Peyer's patch (tissue), 4 donors: Measurements from ENCODE around the gene MEGF10. TPM values are rescaled to one million over a fixed set of nuclear protein-coding genes. Genes with fewer than 3 reads are reported as not detected.

ENCODE experiments used
- DNase-seq, 3 donors: peaks; one replicate each; pipeline ENCODE4 v3.0.0-alpha.2; 2017 to 2019
- H3K27ac ChIP-seq, 4 donors: fragments of 200-600 bp; sonication (generic); one replicate each; pipeline ENCODE4 v1.5.1; 2016 to 2019
- H3K27me3 ChIP-seq, 2 donors: fragments of 200-600 bp; sonication (generic); one replicate each; pipeline ENCODE4 v1.5.1; 2019
- H3K36me3 ChIP-seq, 3 donors: fragments of 200-600 bp; sonication (generic); one replicate each; pipeline ENCODE4 v1.5.1; 2016 to 2019
- H3K4me1 ChIP-seq, 4 donors: fragments of 200-600 bp; sonication (generic); one replicate each; pipeline ENCODE4 v1.5.1; 2016 to 2019
- H3K4me3 ChIP-seq, 4 donors: fragments of 200-600 bp; sonication (generic); 1 replicate in 3 of 4; 2 replicates in 1 of 4; pipeline ENCODE4 v1.5.1; 2016 to 2019; ENCODE audit warnings: mild to moderate bottlenecking in 1 of 4
- H3K9me3 ChIP-seq, 4 donors: fragments of 200-600 bp; sonication (generic); one replicate each; pipeline ENCODE4 v1.5.1; 2016 to 2019; ENCODE audit warnings: mild to moderate bottlenecking in 1 of 4
- CTCF ChIP-seq, 6 experiments: fragments of 450-650 bp in 4 of 6; fragments of 200-600 bp in 2 of 6; sonication (generic) in 1 of 6; IDR thresholded peaks; one replicate each; pipeline ENCODE4 v1.5.1; 2017 to 2019; ENCODE audit warnings: antibody characterized with exemption in 6 of 6, mild to moderate bottlenecking in 3 of 6, moderate library complexity in 1 of 6
- POLR2A ChIP-seq, 2 donors: fragments of 450-650 bp; IDR thresholded peaks; one replicate each; pipeline ENCODE4 v1.5.1; 2017; ENCODE audit warnings: antibody characterized with exemption in 2 of 2, mild to moderate bottlenecking in 2 of 2, moderate library complexity in 2 of 2
- total RNA-seq, 4 donors: library from RNA; depleted of rRNA; stranded (reverse); fragments of >200 nt; gene quantifications; one replicate each; pipeline ENCODE4 v1.1.0, GENCODE V29; 2016

The MEGF10 gene
- total RNA-seq, 4 donors from 2014 or later = 0.13 to 2.5 (median 0.19) TPM; not detected in 1

- TF ChIP-seq CTCF (IDR thresholded peaks at IDR 0.05) = no peak
- TF ChIP-seq POLR2A (IDR thresholded peaks at IDR 0.05) = no peak
Measured at GRCh38 chr5:127418974-127419682, 128.5 kb downstream of the MEGF10 start.

GRCh38 chr5:127419683-127420257 lies 129.2 kb downstream of the MEGF10 start:
- Histone ChIP-seq H3K27me3 (no peaks in the 10 kb centered on the region), H3K4me3 (no peak overlapping the region), H3K36me3 (no peaks in the 10 kb centered on the region), H3K4me1 (no peaks in the 10 kb centered on the region), H3K9me3 (no peaks in the 10 kb centered on the region), H3K27ac (no peak overlapping the region)
- no peak for TF ChIP-seq POLR2A (IDR thresholded peaks at IDR 0.05)
- no peak for TF ChIP-seq CTCF (IDR thresholded peaks at IDR 0.05)
- DNase-seq = no peak

More at GRCh38 chr5:127418974-127419682, 128.5 kb downstream of the MEGF10 start:
- Histone ChIP-seq H3K4me1 (no peaks in the 10 kb centered on the region), H3K4me3 (no peak overlapping the region), H3K27me3 (no peaks in the 10 kb centered on the region), H3K36me3 (no peaks in the 10 kb centered on the region), H3K9me3 (no peaks in the 10 kb centered on the region), H3K27ac (no peak overlapping the region)
- no peak for DNase-seq

- no peak for TF ChIP-seq POLR2A (IDR thresholded peaks at IDR 0.05)
- no peak for TF ChIP-seq CTCF (IDR thresholded peaks at IDR 0.05)
- no peak overlapping the region for H3K27ac ChIP-seq
Measured at GRCh38 chr5:127420758-127421157, 130.2 kb downstream of the MEGF10 start.

GRCh38 chr5:127421471-127421870 lies 130.9 kb downstream of the MEGF10 start:
- no peak for TF ChIP-seq CTCF (IDR thresholded peaks at IDR 0.05)
- TF ChIP-seq POLR2A (IDR thresholded peaks at IDR 0.05) = no peak
- H3K27me3 ChIP-seq = no peaks in the 10 kb centered on the region

More at GRCh38 chr5:127420758-127421157, 130.2 kb downstream of the MEGF10 start:
- Histone ChIP-seq H3K36me3 (no peaks in the 10 kb centered on the region), H3K9me3 (no peaks in the 10 kb centered on the region), H3K4me1 (no peaks in the 10 kb centered on the region), H3K4me3 (no peak overlapping the region), H3K27me3 (no peaks in the 10 kb centered on the region)
- no peak for DNase-seq

GRCh38 chr5:127423173-127423798 lies 132.7 kb downstream of the MEGF10 start:
- H3K4me3 ChIP-seq = no peak overlapping the region
- H3K27ac ChIP-seq = no peak overlapping the region
- no peaks in the 10 kb centered on the region for H3K9me3 ChIP-seq
- no peak for DNase-seq
- H3K27me3 ChIP-seq = no peaks in the 10 kb centered on the region
- no peaks in the 10 kb centered on the region for H3K4me1 ChIP-seq
- H3K36me3 ChIP-seq = no peaks in the 10 kb centered on the region
- TF ChIP-seq CTCF (IDR thresholded peaks at IDR 0.05) (no peak), POLR2A (IDR thresholded peaks at IDR 0.05) (no peak)

More at GRCh38 chr5:127421471-127421870, 130.9 kb downstream of the MEGF10 start:
- Histone ChIP-seq H3K27ac (no peak overlapping the region), H3K36me3 (no peaks in the 10 kb centered on the region), H3K9me3 (no peaks in the 10 kb centered on the region), H3K4me3 (no peak overlapping the region), H3K4me1 (no peaks in the 10 kb centered on the region)
- DNase-seq = no peak
